HG03045 (cell line): ENCODE results near the gene ERLEC1.
"Not testable (repeated sequence)": the region's sequence is repeated elsewhere in the genome, so short reads cannot be mapped to it uniquely, and the experiment has no call there.

Experiments used
- ATAC-seq: cut with Tn5 transposase; IDR thresholded peaks from one replicate; pipeline ENCODE4 v1.9.1; 2021; ENCODE audit warnings: mild to moderate bottlenecking, moderate library complexity; ENCODE audit not compliant: unreplicated experiment

Gene ERLEC1

GRCh38 chr2:53828331-53828730, 41.5 kb downstream of the ERLEC1 start:
- no peak for ATAC-seq

GRCh38 chr2:53829273-53829979, 42.6 kb downstream of the ERLEC1 start:
- ATAC-seq = no peak

GRCh38 chr2:53829980-53830290, 43.1 kb downstream of the ERLEC1 start:
- ATAC-seq = not testable (repeated sequence)

- ATAC-seq = no peak
These were observed 53.7 kb downstream of the ERLEC1 start for GRCh38 chr2:53840580-53840979.

GRCh38 chr2:53841651-53842050, 54.8 kb downstream of the ERLEC1 start:
- ATAC-seq = not testable (repeated sequence)

- no peak for ATAC-seq
These were observed 56.0 kb downstream of the ERLEC1 start for GRCh38 chr2:53842891-53843290.

- no peak for ATAC-seq
These were observed 56.8 kb downstream of the ERLEC1 start for GRCh38 chr2:53843595-53843994.

GRCh38 chr2:53848062-53848461, 61.2 kb downstream of the ERLEC1 start:
- ATAC-seq = no peak

GRCh38 chr2:53851052-53851757, 64.4 kb downstream of the ERLEC1 start:
- ATAC-seq = not testable (repeated sequence)

GRCh38 chr2:53852532-53852931, 65.7 kb downstream of the ERLEC1 start:
- ATAC-seq = no peak

- ATAC-seq = no peak
These were observed 67.8 kb downstream of the ERLEC1 start for GRCh38 chr2:53854678-53855077.

GRCh38 chr2:53856272-53856671, 69.4 kb downstream of the ERLEC1 start:
- ATAC-seq = no peak

- ATAC-seq = no peak
These were observed 72.7 kb downstream of the ERLEC1 start, which contains the start of gene GPR75 for GRCh38 chr2:53859206-53860181. GPR75 (minus strand) TSS chr2:53859967; CDS start chr2:53854756, 5,211 bp downstream.

- no peak for ATAC-seq
These were observed 75.0 kb downstream of the ERLEC1 start for GRCh38 chr2:53861824-53862223.

GRCh38 chr2:53863538-53864227, 76.8 kb downstream of the ERLEC1 start:
- ATAC-seq = no peak

- no peak for ATAC-seq
These were observed 78.4 kb downstream of the ERLEC1 start for GRCh38 chr2:53865264-53865663.

GRCh38 chr2:53865962-53866361, 79.1 kb downstream of the ERLEC1 start:
- ATAC-seq = no peak

- no peak for ATAC-seq
These were observed 80.3 kb downstream of the ERLEC1 start for GRCh38 chr2:53867169-53867568.

- no peak for ATAC-seq
These were observed 80.9 kb downstream of the ERLEC1 start for GRCh38 chr2:53867773-53868172.
